ES-I3 (cell line): ENCODE data around the gene PPM1F.
"Not testable (repeated sequence)": the region's sequence is repeated elsewhere in the genome, so short reads cannot be mapped to it uniquely, and the experiment has no call there.

Source experiments
- H3K36me3 ChIP-seq: 2 replicates; pipeline ENCODE4 v1.6.1; 2013; ENCODE audit warnings: mild to moderate bottlenecking, low read length, control low read depth, moderate library complexity; ENCODE audit not compliant: insufficient read depth
- H3K4me1 ChIP-seq: 2 replicates; pipeline ENCODE4 v1.6.1; 2013; ENCODE audit warnings: mild to moderate bottlenecking, control low read depth, low read length; ENCODE audit not compliant: insufficient read depth
- H3K9ac ChIP-seq: 2 replicates; pipeline ENCODE4 v1.6.1; 2013; ENCODE audit warnings: low read depth, mild to moderate bottlenecking, low read length, moderate library complexity
- H3K9me3 ChIP-seq: 2 replicates; pipeline ENCODE4 v1.6.1; 2013; ENCODE audit warnings: mild to moderate bottlenecking, low read length, moderate library complexity; ENCODE audit not compliant: control insufficient read depth, insufficient read depth

Gene PPM1F

DNA sequence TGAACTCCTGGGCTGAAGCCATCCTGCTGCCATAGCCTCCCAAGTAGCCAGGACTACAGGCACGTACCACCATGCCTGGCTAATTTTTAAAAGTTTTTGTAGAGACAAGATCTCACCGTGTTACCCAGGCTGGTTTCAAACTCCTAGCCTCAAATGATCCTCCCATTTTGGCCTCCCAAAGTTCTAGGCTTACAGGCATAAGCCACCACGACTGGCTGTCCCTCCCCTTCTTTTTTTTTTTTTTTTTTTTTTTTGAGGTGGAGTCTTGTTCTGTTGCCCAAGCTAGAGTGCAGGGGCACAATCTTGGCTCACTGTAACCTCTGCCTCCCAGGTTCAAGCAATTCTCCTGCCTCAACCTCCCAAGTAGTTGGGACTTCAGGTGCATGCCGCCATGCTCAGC lies 77.7 kb downstream of the PPM1F start:
- H3K9me3 ChIP-seq, H3K9ac ChIP-seq, H3K4me1 ChIP-seq, H3K36me3 ChIP-seq: not testable (repeated sequence)

DNA sequence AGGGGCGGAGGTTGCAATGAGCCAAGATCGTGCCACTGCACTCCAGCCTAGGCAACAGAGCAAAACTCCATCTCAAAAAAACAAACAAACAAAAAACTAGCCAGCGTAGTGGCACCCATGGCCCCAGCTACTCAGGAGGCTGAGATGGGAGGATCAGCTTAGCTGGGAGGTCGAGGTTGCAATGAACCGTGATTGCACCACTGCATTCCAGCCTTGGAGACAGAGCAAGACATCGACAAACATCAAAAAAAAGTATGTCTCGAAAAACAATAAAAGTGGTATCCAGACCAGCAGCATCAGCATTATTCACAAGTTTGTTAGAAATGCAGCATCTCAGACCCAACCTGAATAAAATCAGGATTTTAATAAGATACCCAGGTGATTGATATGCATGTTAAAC lies 79.0 kb downstream of the PPM1F start:
- H3K4me1 ChIP-seq = peaks cover under 1% of the 10 kb centered on the region; the same call in 1 of the 2 replicates
- H3K36me3 ChIP-seq = no peaks in the 10 kb centered on the region
- no peaks in the 10 kb centered on the region for H3K9me3 ChIP-seq
- no peak overlapping the region for H3K9ac ChIP-seq

DNA sequence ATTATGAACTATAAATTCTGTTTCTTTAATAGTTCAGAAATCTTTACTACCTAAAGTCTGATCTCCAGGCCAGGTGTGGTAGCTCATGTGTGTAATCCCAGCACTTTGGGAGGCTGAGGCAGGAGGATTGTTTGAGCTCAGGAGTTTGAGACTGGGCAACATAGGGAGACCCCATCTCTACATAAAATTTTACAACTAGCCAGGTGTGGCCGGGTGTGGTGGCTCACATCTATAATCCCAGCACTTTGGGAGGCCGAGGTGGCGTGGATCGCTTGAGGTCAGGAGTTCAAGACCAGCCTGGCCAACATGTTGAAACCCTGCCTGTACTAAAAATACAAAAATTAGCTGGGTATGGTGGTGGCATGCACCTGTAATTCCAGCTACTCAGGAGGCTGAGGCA lies 79.9 kb downstream of the PPM1F start:
- H3K9ac ChIP-seq, H3K4me1 ChIP-seq, H3K36me3 ChIP-seq, H3K9me3 ChIP-seq: not testable (repeated sequence)
